HepG2 (cell line): ENCODE results near the gene FANCG. TPM values are rescaled to one million over a fixed set of nuclear protein-coding genes. Genes with fewer than 3 reads are reported as not detected.

Experiments used
- ATF7-NPFF ChIP-seq: sonication (generic); formaldehyde crosslinking; IDR thresholded peaks from 2 replicates; pipeline ENCODE4 v1.8.1; 2023; ENCODE audit warnings: mild to moderate bottlenecking, low read depth, missing genetic modification reagents, moderate library complexity
- DNMT1 ChIP-seq: sonication (generic); formaldehyde crosslinking; IDR thresholded peaks from 2 replicates; pipeline ENCODE4 v1.5.1; 2020; ENCODE audit warnings: mild to moderate bottlenecking, missing genetic modification reagents
- FOXP1 ChIP-seq, 2 experiments: fragments of 450-650 bp in 1 of 2; IDR thresholded peaks; 2 replicates each; pipeline ENCODE4 v1.6.1; 2017 to 2018; ENCODE audit warnings: antibody characterized with exemption in 1 of 2
- IRF2 ChIP-seq: IDR thresholded peaks from 2 replicates; pipeline ENCODE4 v1.6.1; 2018; ENCODE audit warnings: missing genetic modification reagents, missing compliant biosample characterization
- LCORL ChIP-seq, 2 experiments: fragments of 450-650 bp in 1 of 2; sonication (generic) in 1 of 2; formaldehyde crosslinking in 1 of 2; IDR thresholded peaks; 2 replicates each; pipeline versions ENCODE4 v1.5.0 to v1.6.1; 2017 to 2020; ENCODE audit warnings: antibody characterized with exemption in 1 of 2, missing genetic modification reagents in 1 of 2
- NCOA1 ChIP-seq: sonication (generic); formaldehyde crosslinking; IDR thresholded peaks from 2 replicates; pipeline ENCODE4 v1.9.0; 2021; ENCODE audit warnings: missing genetic modification reagents
- NONO ChIP-seq, 2 experiments: fragments of 450-650 bp in 1 of 2; sonication (generic) in 1 of 2; formaldehyde crosslinking in 1 of 2; IDR thresholded peaks in 1 of 2; conservative IDR thresholded peaks in 1 of 2; 2 replicates each; pipeline versions ENCODE4 v1.6.1 to v1.8.0; 2017 to 2022; ENCODE audit warnings: mild to moderate bottlenecking in 1 of 2, missing genetic modification reagents in 1 of 2, moderate library complexity in 1 of 2
- PHB2 ChIP-seq: fragments of 450-650 bp; IDR thresholded peaks from 2 replicates; pipeline ENCODE4 v1.6.1; 2018; ENCODE audit not compliant: partially characterized antibody
- WIZ ChIP-seq: sonication (generic); formaldehyde crosslinking; IDR thresholded peaks from 2 replicates; pipeline ENCODE4 v1.5.1; 2020; ENCODE audit warnings: mild to moderate bottlenecking, missing genetic modification reagents
- ZNF10 ChIP-seq: sonication (generic); formaldehyde crosslinking; IDR thresholded peaks from 2 replicates; pipeline ENCODE4 v1.4.0; 2020; ENCODE audit warnings: mild to moderate bottlenecking, low read depth, missing genetic modification reagents, borderline replicate concordance
- ZNF232 ChIP-seq: sonication (generic); formaldehyde crosslinking; IDR thresholded peaks from 2 replicates; pipeline ENCODE4 v1.4.0; 2020; ENCODE audit warnings: missing genetic modification reagents, borderline replicate concordance
- ZNF317 ChIP-seq: sonication (generic); formaldehyde crosslinking; IDR thresholded peaks from 2 replicates; pipeline ENCODE4 v1.5.0; 2020; ENCODE audit warnings: mild to moderate bottlenecking, missing genetic modification reagents
- polyA plus RNA-seq, 8 experiments: library from polyadenylated mRNA; depleted of rRNA in 3 of 8; stranded (reverse) in 7 of 8; unstranded in 1 of 8; fragments of >200 nt; fragmentation: Illumina TruSeq in 4 of 8; extraction: Trizol in 4 of 8; gene quantifications; 2 replicates each; pipeline versions ENCODE4 v1.2.1 to v1.2.3, GENCODE V29; 2011 to 2016; ENCODE audit warnings: low read depth in 4 of 8, missing spikeins in 1 of 8, mixed read lengths in 1 of 8; ENCODE audit not compliant: insufficient read depth in 1 of 8
- total RNA-seq, 5 experiments: library from RNA; depleted of rRNA; stranded (reverse); fragments of >200 nt; fragmentation: Illumina TruSeq; extraction: Trizol; gene quantifications; 2 replicates each; pipeline ENCODE4 v1.2.3, GENCODE V29; 2016; ENCODE audit warnings: low read depth in 1 of 5
- TF ChIP-seq, protein P1 (sequence below): sonication (generic); formaldehyde crosslinking; IDR thresholded peaks from 2 replicates; pipeline ENCODE4 v1.5.0; 2020; ENCODE audit warnings: mild to moderate bottlenecking, missing genetic modification reagents
- TF ChIP-seq, protein P2 (sequence below): sonication (generic); formaldehyde crosslinking; IDR thresholded peaks from 2 replicates; pipeline ENCODE4 v1.5.1; 2020; ENCODE audit warnings: mild to moderate bottlenecking, moderate library complexity, missing genetic modification reagents
- TF ChIP-seq, protein P3 (sequence below): sonication (generic); formaldehyde crosslinking; IDR thresholded peaks from one replicate; pipeline ENCODE4 v1.5.1; 2020; ENCODE audit warnings: mild to moderate bottlenecking, missing genetic modification reagents; ENCODE audit errors: not compliant biosample characterization
- TF ChIP-seq, protein P4 (sequence below): IDR thresholded peaks from 2 replicates; pipeline ENCODE4 v1.6.1; 2016; ENCODE audit warnings: low read depth

Gene FANCG
- total and polyA plus RNA-seq, 2 of the 13 experiments (the other 11 are each of a cell fraction or from before 2014, with no cell fraction given): 14.4 to 45.1 TPM

DNA sequence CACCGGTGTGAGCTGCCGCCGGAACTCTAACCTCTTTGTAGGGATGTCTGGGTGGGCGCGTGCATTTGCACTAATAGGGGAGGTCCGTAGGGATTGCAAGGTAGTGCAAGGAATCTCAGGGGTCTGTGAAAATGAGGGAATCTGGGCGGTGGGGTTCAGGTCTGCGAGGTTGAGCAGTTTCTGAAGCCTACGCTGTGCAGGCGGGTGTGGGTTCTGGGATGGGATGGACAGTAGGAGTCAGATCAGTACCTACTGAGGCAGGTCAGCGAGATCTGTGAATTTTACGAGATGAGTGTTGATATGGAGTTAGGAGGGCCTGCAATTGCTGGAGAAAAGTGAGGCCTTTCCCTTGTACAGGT is 36.8 kb upstream of the FANCG start (continued):
- TF ChIP-seq, protein P1, sequence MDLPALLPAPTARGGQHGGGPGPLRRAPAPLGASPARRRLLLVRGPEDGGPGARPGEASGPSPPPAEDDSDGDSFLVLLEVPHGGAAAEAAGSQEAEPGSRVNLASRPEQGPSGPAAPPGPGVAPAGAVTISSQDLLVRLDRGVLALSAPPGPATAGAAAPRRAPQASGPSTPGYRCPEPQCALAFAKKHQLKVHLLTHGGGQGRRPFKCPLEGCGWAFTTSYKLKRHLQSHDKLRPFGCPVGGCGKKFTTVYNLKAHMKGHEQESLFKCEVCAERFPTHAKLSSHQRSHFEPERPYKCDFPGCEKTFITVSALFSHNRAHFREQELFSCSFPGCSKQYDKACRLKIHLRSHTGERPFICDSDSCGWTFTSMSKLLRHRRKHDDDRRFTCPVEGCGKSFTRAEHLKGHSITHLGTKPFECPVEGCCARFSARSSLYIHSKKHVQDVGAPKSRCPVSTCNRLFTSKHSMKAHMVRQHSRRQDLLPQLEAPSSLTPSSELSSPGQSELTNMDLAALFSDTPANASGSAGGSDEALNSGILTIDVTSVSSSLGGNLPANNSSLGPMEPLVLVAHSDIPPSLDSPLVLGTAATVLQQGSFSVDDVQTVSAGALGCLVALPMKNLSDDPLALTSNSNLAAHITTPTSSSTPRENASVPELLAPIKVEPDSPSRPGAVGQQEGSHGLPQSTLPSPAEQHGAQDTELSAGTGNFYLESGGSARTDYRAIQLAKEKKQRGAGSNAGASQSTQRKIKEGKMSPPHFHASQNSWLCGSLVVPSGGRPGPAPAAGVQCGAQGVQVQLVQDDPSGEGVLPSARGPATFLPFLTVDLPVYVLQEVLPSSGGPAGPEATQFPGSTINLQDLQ (CRISPR knock-in tag): no peak
- TF ChIP-seq ZNF232 (CRISPR knock-in tag) (no peak), ZNF10 (CRISPR knock-in tag) (no peak), ATF7-NPFF (CRISPR knock-in tag) (no peak), IRF2 (CRISPR knock-in tag) (no peak), ZNF317 (no peak), NCOA1 (no peak), WIZ (no peak), DNMT1 (CRISPR knock-in tag) (no peak), FOXP1 (IDR thresholded peaks at IDR 0.05) (no peak), FOXP1 (CRISPR knock-in tag; IDR thresholded peaks at IDR 0.05) (no peak), LCORL (IDR thresholded peaks at IDR 0.05) (no peak), LCORL (CRISPR knock-in tag; IDR thresholded peaks at IDR 0.05) (no peak), NONO (IDR thresholded peaks at IDR 0.05) (no peak), NONO (CRISPR knock-in tag; conservative IDR thresholded peaks at IDR 0.05) (0 out of 2 replicates have a peak, but pooled peaks have one; percentile 18), PHB2 (no peak)
- TF ChIP-seq, protein P2, sequence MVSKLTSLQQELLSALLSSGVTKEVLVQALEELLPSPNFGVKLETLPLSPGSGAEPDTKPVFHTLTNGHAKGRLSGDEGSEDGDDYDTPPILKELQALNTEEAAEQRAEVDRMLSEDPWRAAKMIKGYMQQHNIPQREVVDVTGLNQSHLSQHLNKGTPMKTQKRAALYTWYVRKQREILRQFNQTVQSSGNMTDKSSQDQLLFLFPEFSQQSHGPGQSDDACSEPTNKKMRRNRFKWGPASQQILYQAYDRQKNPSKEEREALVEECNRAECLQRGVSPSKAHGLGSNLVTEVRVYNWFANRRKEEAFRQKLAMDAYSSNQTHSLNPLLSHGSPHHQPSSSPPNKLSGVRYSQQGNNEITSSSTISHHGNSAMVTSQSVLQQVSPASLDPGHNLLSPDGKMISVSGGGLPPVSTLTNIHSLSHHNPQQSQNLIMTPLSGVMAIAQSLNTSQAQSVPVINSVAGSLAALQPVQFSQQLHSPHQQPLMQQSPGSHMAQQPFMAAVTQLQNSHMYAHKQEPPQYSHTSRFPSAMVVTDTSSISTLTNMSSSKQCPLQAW (CRISPR knock-in tag): no peak; the same call in 1 of the 2 replicates
- TF ChIP-seq, protein P3, sequence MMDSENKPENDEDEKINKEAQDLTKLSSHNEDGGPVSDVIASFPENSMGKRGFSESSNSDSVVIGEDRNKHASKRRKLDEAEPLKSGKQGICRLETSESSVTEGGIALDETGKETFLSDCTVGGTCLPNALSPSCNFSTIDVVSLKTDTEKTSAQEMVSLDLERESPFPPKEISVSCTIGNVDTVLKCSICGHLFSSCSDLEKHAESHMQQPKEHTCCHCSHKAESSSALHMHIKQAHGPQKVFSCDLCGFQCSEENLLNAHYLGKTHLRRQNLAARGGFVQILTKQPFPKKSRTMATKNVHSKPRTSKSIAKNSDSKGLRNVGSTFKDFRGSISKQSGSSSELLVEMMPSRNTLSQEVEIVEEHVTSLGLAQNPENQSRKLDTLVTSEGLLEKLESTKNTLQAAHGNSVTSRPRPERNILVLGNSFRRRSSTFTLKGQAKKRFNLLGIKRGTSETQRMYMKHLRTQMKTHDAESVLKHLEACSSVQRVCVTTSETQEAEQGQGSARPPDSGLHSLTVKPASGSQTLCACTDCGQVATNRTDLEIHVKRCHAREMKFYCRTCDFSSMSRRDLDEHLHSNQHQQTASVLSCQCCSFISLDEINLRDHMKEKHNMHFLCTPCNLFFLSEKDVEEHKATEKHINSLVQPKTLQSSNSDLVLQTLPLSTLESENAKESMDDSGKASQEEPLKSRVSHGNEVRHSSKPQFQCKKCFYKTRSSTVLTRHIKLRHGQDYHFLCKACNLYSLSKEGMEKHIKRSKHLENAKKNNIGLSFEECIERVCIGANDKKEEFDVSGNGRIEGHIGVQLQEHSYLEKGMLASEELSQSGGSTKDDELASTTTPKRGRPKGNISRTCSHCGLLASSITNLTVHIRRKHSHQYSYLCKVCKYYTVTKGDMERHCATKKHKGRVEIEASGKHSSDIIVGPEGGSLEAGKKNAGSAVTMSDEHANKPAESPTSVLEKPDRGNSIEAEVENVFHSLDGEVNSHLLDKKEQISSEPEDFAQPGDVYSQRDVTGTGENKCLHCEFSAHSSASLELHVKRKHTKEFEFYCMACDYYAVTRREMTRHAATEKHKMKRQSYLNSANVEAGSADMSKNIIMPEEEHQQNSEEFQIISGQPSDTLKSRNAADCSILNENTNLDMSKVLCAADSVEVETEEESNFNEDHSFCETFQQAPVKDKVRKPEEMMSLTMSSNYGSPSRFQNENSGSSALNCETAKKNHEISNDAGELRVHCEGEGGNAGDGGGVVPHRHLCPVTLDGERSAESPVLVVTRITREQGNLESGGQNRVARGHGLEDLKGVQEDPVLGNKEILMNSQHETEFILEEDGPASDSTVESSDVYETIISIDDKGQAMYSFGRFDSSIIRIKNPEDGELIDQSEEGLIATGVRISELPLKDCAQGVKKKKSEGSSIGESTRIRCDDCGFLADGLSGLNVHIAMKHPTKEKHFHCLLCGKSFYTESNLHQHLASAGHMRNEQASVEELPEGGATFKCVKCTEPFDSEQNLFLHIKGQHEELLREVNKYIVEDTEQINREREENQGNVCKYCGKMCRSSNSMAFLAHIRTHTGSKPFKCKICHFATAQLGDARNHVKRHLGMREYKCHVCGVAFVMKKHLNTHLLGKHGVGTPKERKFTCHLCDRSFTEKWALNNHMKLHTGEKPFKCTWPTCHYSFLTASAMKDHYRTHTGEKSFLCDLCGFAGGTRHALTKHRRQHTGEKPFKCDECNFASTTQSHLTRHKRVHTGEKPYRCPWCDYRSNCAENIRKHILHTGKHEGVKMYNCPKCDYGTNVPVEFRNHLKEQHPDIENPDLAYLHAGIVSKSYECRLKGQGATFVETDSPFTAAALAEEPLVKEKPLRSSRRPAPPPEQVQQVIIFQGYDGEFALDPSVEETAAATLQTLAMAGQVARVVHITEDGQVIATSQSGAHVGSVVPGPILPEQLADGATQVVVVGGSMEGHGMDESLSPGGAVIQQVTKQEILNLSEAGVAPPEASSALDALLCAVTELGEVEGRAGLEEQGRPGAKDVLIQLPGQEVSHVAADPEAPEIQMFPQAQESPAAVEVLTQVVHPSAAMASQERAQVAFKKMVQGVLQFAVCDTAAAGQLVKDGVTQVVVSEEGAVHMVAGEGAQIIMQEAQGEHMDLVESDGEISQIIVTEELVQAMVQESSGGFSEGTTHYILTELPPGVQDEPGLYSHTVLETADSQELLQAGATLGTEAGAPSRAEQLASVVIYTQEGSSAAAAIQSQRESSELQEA (CRISPR knock-in tag): no peak
- TF ChIP-seq, protein P4, sequence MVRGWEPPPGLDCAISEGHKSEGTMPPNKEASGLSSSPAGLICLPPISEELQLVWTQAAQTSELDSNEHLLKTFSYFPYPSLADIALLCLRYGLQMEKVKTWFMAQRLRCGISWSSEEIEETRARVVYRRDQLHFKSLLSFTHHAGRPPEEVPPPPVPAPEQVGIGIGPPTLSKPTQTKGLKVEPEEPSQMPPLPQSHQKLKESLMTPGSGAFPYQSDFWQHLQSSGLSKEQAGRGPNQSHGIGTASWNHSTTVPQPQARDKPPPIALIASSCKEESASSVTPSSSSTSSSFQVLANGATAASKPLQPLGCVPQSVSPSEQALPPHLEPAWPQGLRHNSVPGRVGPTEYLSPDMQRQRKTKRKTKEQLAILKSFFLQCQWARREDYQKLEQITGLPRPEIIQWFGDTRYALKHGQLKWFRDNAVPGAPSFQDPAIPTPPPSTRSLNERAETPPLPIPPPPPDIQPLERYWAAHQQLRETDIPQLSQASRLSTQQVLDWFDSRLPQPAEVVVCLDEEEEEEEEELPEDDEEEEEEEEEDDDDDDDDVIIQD (CRISPR knock-in tag): no peak
